ENCODE results near the gene OR2AE1. TPM values are rescaled to one million over a fixed set of nuclear protein-coding genes. Genes with fewer than 3 reads are reported as not detected.

OR2AE1 gene
- total and polyA plus RNA-seq, 2 donors from 2014 or later: not detected

DNA sequence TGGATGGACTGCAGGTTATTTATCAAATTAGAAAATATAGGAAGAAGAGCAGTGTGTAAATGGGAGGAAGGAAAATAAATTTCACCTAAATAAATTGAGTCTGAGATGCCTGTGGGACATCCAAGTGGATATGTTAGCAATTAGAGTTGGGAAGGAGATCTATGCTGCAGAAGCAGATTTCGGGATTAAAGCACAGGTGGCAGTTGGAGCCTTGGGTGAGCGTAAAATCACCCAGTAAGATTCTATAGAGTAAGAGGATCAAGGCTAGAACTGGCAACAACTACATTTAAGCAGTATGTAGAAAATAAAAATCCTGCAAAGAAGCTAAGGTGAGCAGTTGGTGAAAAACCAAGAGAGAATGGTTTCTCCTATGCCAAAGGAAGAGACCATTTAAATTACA, 34.1 kb upstream of the OR2AE1 start:
- Histone ChIP-seq H3K4me1 (ENCODE audit: control insufficient read depth in 2 of 3, insufficient read depth in 2 of 3, low read depth in 1 of 3, low read length in 3 of 3) (no peaks in the 10 kb centered on the region), H3K36me3 (ENCODE audit: control insufficient read depth in 2 of 3, insufficient read depth in 3 of 3, low read length in 3 of 3) (peaks cover 7 to 21% (median 15%) of the 10 kb centered on the region in 3 donors), H3K27ac (ENCODE audit: low read depth in 2 of 2, low read length in 2 of 2) (no peak overlapping the region), H3K9ac (ENCODE audit: low read length in 3 of 3) (no peak overlapping the region), H3K4me3 (ENCODE audit: low read length in 3 of 3) (no peak overlapping the region), H3K27me3 (ENCODE audit: control insufficient read depth, insufficient read depth, low read length) (no peaks in the 10 kb centered on the region), H3K9me3 (ENCODE audit: control insufficient read depth in 2 of 3, insufficient read depth in 1 of 3, low read length in 3 of 3) (no peaks in the 10 kb centered on the region)
- TF ChIP-seq, protein P1, sequence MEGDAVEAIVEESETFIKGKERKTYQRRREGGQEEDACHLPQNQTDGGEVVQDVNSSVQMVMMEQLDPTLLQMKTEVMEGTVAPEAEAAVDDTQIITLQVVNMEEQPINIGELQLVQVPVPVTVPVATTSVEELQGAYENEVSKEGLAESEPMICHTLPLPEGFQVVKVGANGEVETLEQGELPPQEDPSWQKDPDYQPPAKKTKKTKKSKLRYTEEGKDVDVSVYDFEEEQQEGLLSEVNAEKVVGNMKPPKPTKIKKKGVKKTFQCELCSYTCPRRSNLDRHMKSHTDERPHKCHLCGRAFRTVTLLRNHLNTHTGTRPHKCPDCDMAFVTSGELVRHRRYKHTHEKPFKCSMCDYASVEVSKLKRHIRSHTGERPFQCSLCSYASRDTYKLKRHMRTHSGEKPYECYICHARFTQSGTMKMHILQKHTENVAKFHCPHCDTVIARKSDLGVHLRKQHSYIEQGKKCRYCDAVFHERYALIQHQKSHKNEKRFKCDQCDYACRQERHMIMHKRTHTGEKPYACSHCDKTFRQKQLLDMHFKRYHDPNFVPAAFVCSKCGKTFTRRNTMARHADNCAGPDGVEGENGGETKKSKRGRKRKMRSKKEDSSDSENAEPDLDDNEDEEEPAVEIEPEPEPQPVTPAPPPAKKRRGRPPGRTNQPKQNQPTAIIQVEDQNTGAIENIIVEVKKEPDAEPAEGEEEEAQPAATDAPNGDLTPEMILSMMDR (IDR thresholded peaks at IDR 0.05; ENCODE audit: borderline replicate concordance, extremely low read depth, insufficient read depth): no peak
- intact Hi-C loops (cut with DNase I): no loop called here
- DNase-seq (no peak), FAIRE-seq (no peak)

DNA sequence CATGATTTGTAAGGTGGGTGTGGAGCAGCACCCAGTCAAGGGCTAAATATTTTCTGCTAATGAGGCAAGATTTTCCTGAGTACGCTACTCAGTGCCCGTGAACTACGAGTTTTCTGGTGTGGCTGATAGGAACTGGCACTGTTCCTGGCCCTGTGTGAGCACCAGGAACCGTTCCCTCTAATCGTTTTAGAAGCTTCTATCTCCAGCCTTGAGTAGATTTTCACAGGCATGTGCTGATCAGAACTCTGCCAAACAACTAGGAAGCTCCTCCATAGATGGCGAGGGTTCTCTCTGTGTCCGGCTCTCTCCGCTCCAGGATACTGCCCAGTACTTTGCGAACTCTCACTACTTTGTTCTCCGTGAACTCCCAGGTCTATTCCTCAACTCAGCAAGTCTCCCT, 24.7 kb upstream of the OR2AE1 start:
- intact Hi-C loops (cut with DNase I): no loop called here
- no peak overlapping the region for H3K9ac ChIP-seq (ENCODE audit: low read length in 3 of 3)
- no peaks in the 10 kb centered on the region for H3K4me1 ChIP-seq (ENCODE audit: control insufficient read depth in 2 of 3, insufficient read depth in 2 of 3, low read depth in 1 of 3, low read length in 3 of 3)
- no peak overlapping the region for H3K27ac ChIP-seq (ENCODE audit: low read depth in 2 of 2, low read length in 2 of 2)
- no peak for FAIRE-seq
- DNase-seq: no peak
- TF ChIP-seq, protein P1 (IDR thresholded peaks at IDR 0.05; ENCODE audit: borderline replicate concordance, extremely low read depth, insufficient read depth): no peak
- peaks cover 12 to 43% (median 23%) of the 10 kb centered on the region in 3 donors for H3K36me3 ChIP-seq (ENCODE audit: control insufficient read depth in 2 of 3, insufficient read depth in 3 of 3, low read length in 3 of 3)
- H3K4me3 ChIP-seq (ENCODE audit: low read length in 3 of 3): no peak overlapping the region
- no peaks in the 10 kb centered on the region for H3K27me3 ChIP-seq (ENCODE audit: control insufficient read depth, insufficient read depth, low read length)
- H3K9me3 ChIP-seq (ENCODE audit: control insufficient read depth in 2 of 3, insufficient read depth in 1 of 3, low read length in 3 of 3): no peaks in the 10 kb centered on the region

DNA sequence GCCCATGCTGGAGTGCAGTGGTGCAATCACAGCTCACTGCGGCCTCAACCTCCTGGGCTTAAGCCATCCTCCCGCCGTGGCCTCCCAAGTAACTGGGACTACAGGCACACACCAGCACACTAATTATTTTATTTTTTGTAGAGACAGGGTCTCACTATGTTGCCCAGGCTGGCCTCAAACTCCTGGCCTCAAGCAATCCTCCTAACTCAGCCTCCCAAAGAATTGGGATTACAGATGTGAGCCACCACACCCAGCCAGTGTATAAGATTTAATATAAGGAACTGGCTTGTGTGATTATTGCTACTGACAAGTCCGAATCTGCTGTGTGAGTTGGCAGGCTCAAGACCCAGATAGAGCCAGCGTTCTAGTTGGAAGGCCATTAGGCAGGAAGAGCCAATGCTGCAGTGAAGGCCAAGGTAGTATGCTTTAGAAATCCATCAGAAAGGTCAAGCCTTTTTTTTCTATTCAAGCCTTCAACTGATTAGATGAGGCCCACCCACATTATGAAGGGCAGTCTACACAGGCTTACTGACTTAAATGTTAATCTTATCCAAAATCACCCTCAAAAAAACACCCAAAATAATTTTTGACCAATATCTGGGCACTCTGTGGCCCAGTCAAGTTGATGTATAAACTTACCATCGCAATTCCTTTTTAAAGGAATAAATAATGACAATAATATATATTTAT, 23.1 kb upstream of the OR2AE1 start:
- FAIRE-seq (no peak), DNase-seq (no peak)
- H3K36me3 ChIP-seq (ENCODE audit: control insufficient read depth in 2 of 3, insufficient read depth in 3 of 3, low read length in 3 of 3): peaks cover 12 to 37% (median 23%) of the 10 kb centered on the region in 3 donors
- H3K4me3 ChIP-seq (ENCODE audit: low read length in 3 of 3): no peak overlapping the region
- no peaks in the 10 kb centered on the region for H3K27me3 ChIP-seq (ENCODE audit: control insufficient read depth, insufficient read depth, low read length)
- no peaks in the 10 kb centered on the region for H3K4me1 ChIP-seq (ENCODE audit: control insufficient read depth in 2 of 3, insufficient read depth in 2 of 3, low read depth in 1 of 3, low read length in 3 of 3)
- TF ChIP-seq, protein P1 (IDR thresholded peaks at IDR 0.05; ENCODE audit: borderline replicate concordance, extremely low read depth, insufficient read depth): no peak
- no peaks in the 10 kb centered on the region for H3K9me3 ChIP-seq (ENCODE audit: control insufficient read depth in 2 of 3, insufficient read depth in 1 of 3, low read length in 3 of 3)
- intact Hi-C loops (cut with DNase I): no loop called here
- H3K27ac ChIP-seq (ENCODE audit: low read depth in 2 of 2, low read length in 2 of 2): no peak overlapping the region
- H3K9ac ChIP-seq (ENCODE audit: low read length in 3 of 3): no peak overlapping the region

All from kidney (tissue), 14 donors.